AG09309 (cell line): ENCODE measurements around the gene KCTD1.

Experiments used
- DNase-seq: peaks from one replicate; pipeline ENCODE4 v3.0.0-alpha.2; 2010; ENCODE audit warnings: low read depth
- H3K4me3 ChIP-seq: 2 replicates; pipeline ENCODE4 v1.5.1; 2011; ENCODE audit warnings: mild to moderate bottlenecking, low read depth, low read length, moderate library complexity; ENCODE audit not compliant: control insufficient read depth
- CTCF ChIP-seq: IDR thresholded peaks from 2 replicates; pipeline ENCODE4 v1.5.1; 2011; ENCODE audit warnings: mild to moderate bottlenecking, low read depth, low read length, inconsistent platforms; ENCODE audit not compliant: insufficient read depth, control insufficient read depth; ENCODE audit errors: missing control alignments

KCTD1 gene

GRCh38 chr18:26429535-26430226, 118.7 kb downstream of the KCTD1 start:
- DNase-seq: peak; percentile 62
- no peak for TF ChIP-seq CTCF
- H3K4me3 ChIP-seq: no peak overlapping the region

GRCh38 chr18:26425148-26425531, 123.2 kb downstream of the KCTD1 start:
- DNase-seq: no peak
- H3K4me3 ChIP-seq: no peak overlapping the region
- TF ChIP-seq CTCF: no peak

- DNase-seq: no peak
- TF ChIP-seq CTCF: no peak
- no peak overlapping the region for H3K4me3 ChIP-seq
Observed at GRCh38 chr18:26424428-26425147, 123.8 kb downstream of the KCTD1 start.

GRCh38 chr18:26422472-26423162, 125.7 kb downstream of the KCTD1 start:
- no peak overlapping the region for H3K4me3 ChIP-seq
- no peak for DNase-seq
- TF ChIP-seq CTCF: no peak

- no peak for TF ChIP-seq CTCF
Observed at GRCh38 chr18:26421931-26422330, 126.4 kb downstream of the KCTD1 start.

GRCh38 chr18:26421503-26421902, 126.8 kb downstream of the KCTD1 start:
- TF ChIP-seq CTCF: no peak
- no peak overlapping the region for H3K4me3 ChIP-seq
- no peak for DNase-seq

More at GRCh38 chr18:26421931-26422330, 126.4 kb downstream of the KCTD1 start:
- DNase-seq: no peak
- no peak overlapping the region for H3K4me3 ChIP-seq
